MM.1S (cell line): ENCODE results near the gene ARHGAP40.
A peak's percentile ranks its signal among the peaks of the same experiment; 100 is the strongest.

Experiments used
- DNase-seq: peaks from one replicate; pipeline ENCODE4 v3.0.0-alpha.2; 2015
- H2AFZ ChIP-seq: fragments of 300-600 bp; sonication (generic); 2 replicates; pipeline ENCODE4 v1.6.0; 2016; ENCODE audit warnings: antibody characterized with exemption, low read length
- H3F3A ChIP-seq: fragments of 300-600 bp; sonication (generic); 2 replicates; pipeline ENCODE4 v1.6.1; 2016; ENCODE audit warnings: mild to moderate bottlenecking, antibody characterized with exemption, low read length, moderate library complexity, mixed read lengths; ENCODE audit not compliant: insufficient read depth
- H3K27ac ChIP-seq: fragments of 300-600 bp; sonication (generic); 2 replicates; pipeline ENCODE4 v1.5.1; 2016; ENCODE audit warnings: mild to moderate bottlenecking, low read length
- H3K27me3 ChIP-seq: fragments of 300-600 bp; sonication (generic); replicated peaks from 2 replicates; pipeline ENCODE4 v1.6.0; 2016; ENCODE audit warnings: low read length; ENCODE audit not compliant: insufficient read depth
- H3K36me3 ChIP-seq: fragments of 300-600 bp; sonication (generic); replicated peaks from 2 replicates; pipeline ENCODE4 v1.6.1; 2016; ENCODE audit warnings: mild to moderate bottlenecking, low read length, mixed read lengths; ENCODE audit not compliant: insufficient read depth
- H3K4me1 ChIP-seq: fragments of 300-600 bp; sonication (generic); 2 replicates; pipeline ENCODE4 v1.6.1; 2016; ENCODE audit warnings: low read length, mixed read lengths
- H3K4me2 ChIP-seq: fragments of 300-600 bp; sonication (generic); 2 replicates; pipeline ENCODE4 v1.6.0; 2016; ENCODE audit warnings: low read depth, low read length
- H3K4me3 ChIP-seq: fragments of 300-600 bp; sonication (generic); 2 replicates; pipeline ENCODE4 v1.5.1; 2016; ENCODE audit warnings: low read length, mixed read lengths
- H3K79me2 ChIP-seq: fragments of 300-600 bp; sonication (generic); 2 replicates; pipeline ENCODE4 v1.6.1; 2016; ENCODE audit warnings: mixed run types, low read length, mixed read lengths
- H3K9ac ChIP-seq: fragments of 300-600 bp; sonication (generic); 2 replicates; pipeline ENCODE4 v1.6.1; 2016; ENCODE audit warnings: low read length, mixed read lengths
- H3K9me2 ChIP-seq: fragments of 300-600 bp; sonication (generic); replicated peaks from 2 replicates; pipeline ENCODE4 v1.6.1; 2016; ENCODE audit warnings: mild to moderate bottlenecking, low read length, mixed read lengths; ENCODE audit not compliant: insufficient read depth
- H3K9me3 ChIP-seq: fragments of 300-600 bp; sonication (generic); replicated peaks from 2 replicates; pipeline ENCODE4 v1.6.1; 2016; ENCODE audit warnings: mild to moderate bottlenecking, low read length, mixed read lengths; ENCODE audit not compliant: insufficient read depth
- H4K20me1 ChIP-seq: fragments of 300-600 bp; sonication (generic); 2 replicates; pipeline ENCODE4 v1.6.1; 2016; ENCODE audit warnings: mild to moderate bottlenecking, low read length, moderate library complexity, mixed read lengths; ENCODE audit not compliant: insufficient read depth
- EZH2 ChIP-seq: fragments of 300-600 bp; sonication (generic); optimal IDR thresholded peaks from 2 replicates; pipeline ENCODE3; 2017; ENCODE audit warnings: low read depth, mild to moderate bottlenecking, antibody characterized with exemption, low read length, mixed read lengths
- EZH2phosphoT487 ChIP-seq: fragments of 300-600 bp; sonication (generic); IDR thresholded peaks from 2 replicates; pipeline ENCODE4 v1.6.1; 2018; ENCODE audit warnings: antibody characterized with exemption, low read length
- TF ChIP-seq, protein P1 (sequence below): fragments of 300-600 bp; sonication (generic); IDR thresholded peaks from 2 replicates; pipeline ENCODE4 v1.5.1; 2016; ENCODE audit warnings: antibody characterized with exemption, low read length, mixed read lengths

The ARHGAP40 gene

GRCh38 chr20:38680500-38681306, 79.1 kb downstream of the ARHGAP40 start:
- Histone ChIP-seq H3K4me3 (no peak overlapping the region), H3K27me3 (0 out of 2 replicates have a peak, but pooled peaks cover 4% of the 10 kb centered on the region), H4K20me1 (no peaks in the 10 kb centered on the region), H3K79me2 (no peaks in the 10 kb centered on the region), H3K9me2 (no peaks in the 10 kb centered on the region), H3K4me1 (no peaks in the 10 kb centered on the region), H3K9me3 (no peaks in the 10 kb centered on the region), H3K4me2 (no peak overlapping the region), H3K9ac (no peak overlapping the region), H2AFZ (no peak overlapping the region), H3K27ac (no peak overlapping the region), H3F3A (no peaks in the 10 kb centered on the region), H3K36me3 (no peaks in the 10 kb centered on the region)
- peak; percentile 40 for DNase-seq
- TF ChIP-seq EZH2phosphoT487 (no peak), EZH2 (no peak)
- TF ChIP-seq, protein P1, sequence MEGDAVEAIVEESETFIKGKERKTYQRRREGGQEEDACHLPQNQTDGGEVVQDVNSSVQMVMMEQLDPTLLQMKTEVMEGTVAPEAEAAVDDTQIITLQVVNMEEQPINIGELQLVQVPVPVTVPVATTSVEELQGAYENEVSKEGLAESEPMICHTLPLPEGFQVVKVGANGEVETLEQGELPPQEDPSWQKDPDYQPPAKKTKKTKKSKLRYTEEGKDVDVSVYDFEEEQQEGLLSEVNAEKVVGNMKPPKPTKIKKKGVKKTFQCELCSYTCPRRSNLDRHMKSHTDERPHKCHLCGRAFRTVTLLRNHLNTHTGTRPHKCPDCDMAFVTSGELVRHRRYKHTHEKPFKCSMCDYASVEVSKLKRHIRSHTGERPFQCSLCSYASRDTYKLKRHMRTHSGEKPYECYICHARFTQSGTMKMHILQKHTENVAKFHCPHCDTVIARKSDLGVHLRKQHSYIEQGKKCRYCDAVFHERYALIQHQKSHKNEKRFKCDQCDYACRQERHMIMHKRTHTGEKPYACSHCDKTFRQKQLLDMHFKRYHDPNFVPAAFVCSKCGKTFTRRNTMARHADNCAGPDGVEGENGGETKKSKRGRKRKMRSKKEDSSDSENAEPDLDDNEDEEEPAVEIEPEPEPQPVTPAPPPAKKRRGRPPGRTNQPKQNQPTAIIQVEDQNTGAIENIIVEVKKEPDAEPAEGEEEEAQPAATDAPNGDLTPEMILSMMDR, result no peak

- H3F3A ChIP-seq, result no peaks in the 10 kb centered on the region
- no peak overlapping the region for H3K4me2 ChIP-seq
- H3K4me1 ChIP-seq, result no peaks in the 10 kb centered on the region
- no peaks in the 10 kb centered on the region for H4K20me1 ChIP-seq
- H3K36me3 ChIP-seq, result no peaks in the 10 kb centered on the region
- TF ChIP-seq EZH2phosphoT487, result no peak
- H3K79me2 ChIP-seq, result no peaks in the 10 kb centered on the region
- no peaks in the 10 kb centered on the region for H3K9me3 ChIP-seq
- no peak overlapping the region for H3K4me3 ChIP-seq
- H3K27me3 ChIP-seq, result peaks cover 30% of the 10 kb centered on the region
- no peak overlapping the region for H2AFZ ChIP-seq
- no peak overlapping the region for H3K9ac ChIP-seq
- H3K27ac ChIP-seq, result no peak overlapping the region
- no peaks in the 10 kb centered on the region for H3K9me2 ChIP-seq
- DNase-seq, result no peak
These were observed 83.7 kb downstream of the ARHGAP40 start for GRCh38 chr20:38685271-38685670.

- Histone ChIP-seq H3K9me3 (no peaks in the 10 kb centered on the region), H3K9me2 (no peaks in the 10 kb centered on the region), H2AFZ (no peak overlapping the region), H3K36me3 (no peaks in the 10 kb centered on the region), H3K4me2 (no peak overlapping the region), H3K27me3 (peaks cover 35% of the 10 kb centered on the region), H3K27ac (no peak overlapping the region), H4K20me1 (no peaks in the 10 kb centered on the region), H3K79me2 (no peaks in the 10 kb centered on the region), H3K9ac (no peak overlapping the region), H3K4me1 (no peaks in the 10 kb centered on the region), H3F3A (no peaks in the 10 kb centered on the region), H3K4me3 (no peak overlapping the region)
- no peak for TF ChIP-seq EZH2
- TF ChIP-seq, protein P1, result no peak
- TF ChIP-seq EZH2phosphoT487, result no peak
- DNase-seq, result peak; percentile 60
These were observed 84.4 kb downstream of the ARHGAP40 start for GRCh38 chr20:38685853-38686473.
